Measurements from ENCODE around the gene PRSS35.

DNA sequence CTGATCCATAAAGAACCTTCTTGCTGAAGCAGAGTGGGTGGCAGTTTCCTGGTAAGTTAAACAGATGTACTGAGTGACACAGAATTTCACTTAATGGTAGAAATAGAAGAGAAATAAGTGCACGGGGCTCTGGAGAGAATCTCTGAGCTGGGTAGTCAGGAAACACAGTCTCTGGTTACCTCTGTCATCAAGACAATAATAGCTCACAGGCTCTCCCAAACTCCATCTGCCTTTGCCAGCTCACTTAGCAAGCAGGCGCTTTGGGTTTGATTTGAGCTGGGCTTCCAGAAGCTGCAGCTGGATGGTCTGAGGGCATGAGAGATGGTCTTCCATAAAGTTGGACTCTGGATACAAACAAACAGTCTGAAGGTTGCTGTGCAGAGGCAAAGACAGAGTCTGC, 39.6 kb upstream of the PRSS35 start:
- TF ChIP-seq, protein P1, sequence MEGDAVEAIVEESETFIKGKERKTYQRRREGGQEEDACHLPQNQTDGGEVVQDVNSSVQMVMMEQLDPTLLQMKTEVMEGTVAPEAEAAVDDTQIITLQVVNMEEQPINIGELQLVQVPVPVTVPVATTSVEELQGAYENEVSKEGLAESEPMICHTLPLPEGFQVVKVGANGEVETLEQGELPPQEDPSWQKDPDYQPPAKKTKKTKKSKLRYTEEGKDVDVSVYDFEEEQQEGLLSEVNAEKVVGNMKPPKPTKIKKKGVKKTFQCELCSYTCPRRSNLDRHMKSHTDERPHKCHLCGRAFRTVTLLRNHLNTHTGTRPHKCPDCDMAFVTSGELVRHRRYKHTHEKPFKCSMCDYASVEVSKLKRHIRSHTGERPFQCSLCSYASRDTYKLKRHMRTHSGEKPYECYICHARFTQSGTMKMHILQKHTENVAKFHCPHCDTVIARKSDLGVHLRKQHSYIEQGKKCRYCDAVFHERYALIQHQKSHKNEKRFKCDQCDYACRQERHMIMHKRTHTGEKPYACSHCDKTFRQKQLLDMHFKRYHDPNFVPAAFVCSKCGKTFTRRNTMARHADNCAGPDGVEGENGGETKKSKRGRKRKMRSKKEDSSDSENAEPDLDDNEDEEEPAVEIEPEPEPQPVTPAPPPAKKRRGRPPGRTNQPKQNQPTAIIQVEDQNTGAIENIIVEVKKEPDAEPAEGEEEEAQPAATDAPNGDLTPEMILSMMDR (IDR thresholded peaks at IDR 0.05), result no peak
- no peak for TF ChIP-seq ZFX (IDR thresholded peaks at IDR 0.05; ENCODE audit: borderline replicate concordance)

Data from 22Rv1 (cell line).